ENCODE measurements around the gene NUDT15. TPM values are rescaled to one million over a fixed set of nuclear protein-coding genes. Genes with fewer than 3 reads are reported as not detected.
A peak's percentile ranks its signal among the peaks of the same experiment; 100 is the strongest.
"Not testable (repeated sequence)": the region's sequence is repeated elsewhere in the genome, so short reads cannot be mapped to it uniquely, and the experiment has no call there.

NUDT15 gene
- total RNA-seq, 6 donors from 2014 or later = 4.0 to 12.5 (median 10.2) TPM

GRCh38 chr13:48050550-48050949, 13.0 kb downstream of the NUDT15 start:
- WGBS, 2 donors = 72 to 85% methylated on average over 3 of the region's 3 CpGs
- no peaks in the 10 kb centered on the region for H3K4me1 ChIP-seq
- peaks cover 0 to 69% (median 26%) of the 10 kb centered on the region in 4 donors for H3K36me3 ChIP-seq
- ATAC-seq (ENCODE audit: low FRiP score in 2 of 2) (no peak), DNase-seq (no peak)
- no peak overlapping the region for H3K4me3 ChIP-seq
- no peak for TF ChIP-seq CTCF (IDR thresholded peaks at IDR 0.05)
- no peak for TF ChIP-seq EP300 (IDR thresholded peaks at IDR 0.05)
- no peak for TF ChIP-seq POLR2A (IDR thresholded peaks at IDR 0.05)
- no peak for TF ChIP-seq POLR2AphosphoS5 (IDR thresholded peaks at IDR 0.05)
- H3K9me3 ChIP-seq = no peaks in the 10 kb centered on the region
- H3K27ac ChIP-seq = no peak overlapping the region
- H3K27me3 ChIP-seq = no peaks in the 10 kb centered on the region

- no peak for TF ChIP-seq POLR2AphosphoS5 (IDR thresholded peaks at IDR 0.05)
- TF ChIP-seq CTCF (IDR thresholded peaks at IDR 0.05) = no peak
- TF ChIP-seq POLR2A (IDR thresholded peaks at IDR 0.05) = no peak
- TF ChIP-seq EP300 (IDR thresholded peaks at IDR 0.05) = no peak
- peaks cover 0 to 43% (median 16%) of the 10 kb centered on the region in 4 donors for H3K36me3 ChIP-seq
- 88 to 94% methylated on average over 6 of the region's 6 CpGs for WGBS, 2 donors
- H3K27me3 ChIP-seq = no peaks in the 10 kb centered on the region
- no peak for DNase-seq
- no peaks in the 10 kb centered on the region for H3K4me1 ChIP-seq
- no peak for ATAC-seq (ENCODE audit: low FRiP score in 2 of 2)
- no peaks in the 10 kb centered on the region for H3K9me3 ChIP-seq
- no peak overlapping the region for H3K4me3 ChIP-seq
- peak overlapping the region in 1 of 4 donors; percentile 17 for H3K27ac ChIP-seq
Measured at GRCh38 chr13:48054601-48055000, 17.1 kb downstream of the NUDT15 start.

DNA sequence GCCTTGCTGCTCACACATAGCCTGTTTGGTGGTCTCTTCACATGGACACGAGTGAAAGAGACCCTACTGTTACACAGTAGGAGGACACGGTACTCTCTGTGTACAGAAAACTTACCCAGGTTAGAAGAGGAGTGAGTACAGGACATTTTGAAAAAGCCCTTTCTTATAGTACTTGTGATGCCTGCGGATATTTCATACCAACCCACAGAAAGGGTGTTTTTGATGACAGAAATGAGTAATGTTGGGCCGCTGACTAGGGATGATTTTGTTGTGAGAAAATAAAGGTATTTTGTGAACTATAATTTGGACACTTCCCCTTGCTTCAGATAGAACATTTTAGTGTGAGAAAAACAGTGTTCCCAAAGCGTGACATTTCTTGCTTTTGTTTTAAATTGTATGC, 18.2 kb downstream of the NUDT15 start:
- DNase-seq = no peak
- Histone ChIP-seq H3K27ac (peak overlapping the region in 1 of 4 donors; percentile 8), H3K4me1 (no peaks in the 10 kb centered on the region), H3K4me3 (no peak overlapping the region), H3K36me3 (peaks cover 0 to 33% (median 14%) of the 10 kb centered on the region in 4 donors), H3K9me3 (no peaks in the 10 kb centered on the region), H3K27me3 (no peaks in the 10 kb centered on the region)
- ATAC-seq (ENCODE audit: low FRiP score in 2 of 2) = no peak
- no peak for TF ChIP-seq POLR2A (IDR thresholded peaks at IDR 0.05)
- TF ChIP-seq POLR2AphosphoS5 (IDR thresholded peaks at IDR 0.05) = no peak
- no peak for TF ChIP-seq CTCF (IDR thresholded peaks at IDR 0.05)
- no peak for TF ChIP-seq EP300 (IDR thresholded peaks at IDR 0.05)
- 78 to 86% methylated on average over 5 of the region's 5 CpGs for WGBS, 2 donors

DNA sequence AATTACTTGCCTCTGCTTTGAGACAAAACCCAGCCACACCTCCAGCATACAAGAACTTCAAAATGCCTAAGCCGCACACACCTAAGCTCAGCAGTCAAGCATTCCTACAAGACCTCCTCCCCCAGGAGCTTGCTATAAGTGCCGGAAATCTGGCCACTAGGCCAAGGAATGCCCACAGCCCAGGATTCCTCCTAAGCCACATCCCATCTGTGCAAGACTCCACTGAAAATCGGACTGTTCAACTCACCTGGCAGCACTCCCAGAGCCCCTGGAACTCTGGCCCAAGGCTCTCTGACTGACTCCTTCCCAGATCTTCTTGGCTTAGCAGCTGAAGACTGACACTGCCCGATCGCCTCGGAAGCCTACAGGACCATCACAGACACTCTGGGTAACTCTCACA, 21.0 kb downstream of the NUDT15 start:
- WGBS, 2 donors = 87 to 89% methylated on average over 2 to 6 of the region's 6 CpGs
- DNase-seq; H3K4me1 ChIP-seq; ATAC-seq (ENCODE audit: low FRiP score in 2 of 2); H3K4me3 ChIP-seq; H3K27ac ChIP-seq; H3K36me3 ChIP-seq; H3K9me3 ChIP-seq; H3K27me3 ChIP-seq: not testable (repeated sequence)

GRCh38 chr13:48059951-48060350, 22.4 kb downstream of the NUDT15 start:
- DNase-seq; H3K27ac ChIP-seq; H3K9me3 ChIP-seq; H3K4me3 ChIP-seq; H3K27me3 ChIP-seq; H3K4me1 ChIP-seq; ATAC-seq (ENCODE audit: low FRiP score in 2 of 2); H3K36me3 ChIP-seq: not testable (repeated sequence)
- 61 to 74% methylated on average over 5 of the region's 5 CpGs for WGBS, 2 donors

DNA sequence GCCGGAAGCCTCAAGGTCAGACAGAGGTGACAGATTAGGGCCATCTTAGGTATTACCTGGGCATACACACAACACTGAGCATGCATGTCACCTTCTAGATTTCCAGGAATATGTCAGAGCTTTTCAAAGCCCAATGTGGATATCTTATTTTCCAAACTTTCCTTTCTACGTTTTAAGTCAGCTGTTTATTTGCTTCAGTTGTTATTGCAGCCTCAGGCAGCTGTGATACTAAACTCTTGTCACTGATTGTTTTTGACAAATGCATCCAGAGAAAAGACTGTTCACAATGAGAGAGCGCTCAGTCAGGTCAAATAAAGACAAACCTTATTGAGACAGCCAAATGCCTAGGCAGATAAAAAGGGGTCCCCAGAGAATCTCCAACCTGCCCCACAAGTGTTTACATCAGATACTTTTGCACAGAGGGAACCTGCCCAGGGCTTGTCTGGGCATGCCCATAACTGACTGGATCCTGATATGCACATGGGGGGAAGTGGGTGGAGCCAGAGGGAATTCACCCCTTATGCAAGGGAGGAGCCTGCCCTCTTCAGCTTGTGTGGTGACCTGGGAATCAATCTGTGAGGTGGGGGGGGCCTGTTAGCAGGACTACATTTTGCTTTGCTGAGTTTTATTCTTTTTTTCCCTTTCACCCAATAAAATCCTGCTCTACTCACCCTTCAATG, 28.9 kb downstream of the NUDT15 start:
- ATAC-seq (ENCODE audit: low FRiP score in 2 of 2) = no peak
- TF ChIP-seq EP300 (IDR thresholded peaks at IDR 0.05) = no peak
- TF ChIP-seq POLR2A (IDR thresholded peaks at IDR 0.05) = no peak
- TF ChIP-seq POLR2AphosphoS5 (IDR thresholded peaks at IDR 0.05) = no peak
- no peak for TF ChIP-seq CTCF (IDR thresholded peaks at IDR 0.05)
- no peaks in the 10 kb centered on the region for H3K27me3 ChIP-seq
- peaks cover 0 to 52% (median 22%) of the 10 kb centered on the region in 4 donors for H3K36me3 ChIP-seq
- 94 to 98% methylated on average over 3 of the region's 3 CpGs for WGBS, 2 donors
- no peak for DNase-seq
- H3K4me3 ChIP-seq = no peak overlapping the region
- peaks cover 19 to 37% (median 27%) of the 10 kb centered on the region in 4 donors for H3K9me3 ChIP-seq
- no peak overlapping the region for H3K27ac ChIP-seq
- no peaks in the 10 kb centered on the region for H3K4me1 ChIP-seq

Measured in upper lobe of left lung (tissue), 6 donors.